A549 (cell line): ENCODE data around the gene NOSIP.

Experiments
- BHLHE40 ChIP-seq: IDR thresholded peaks from 2 replicates; pipeline ENCODE4 v1.6.1; 2012; ENCODE audit warnings: low read depth, low read length, inconsistent platforms
- CHD4 ChIP-seq: fragments of 200-600 bp; sonication (generic); IDR thresholded peaks from 2 replicates; pipeline ENCODE4 v1.6.1; 2016; ENCODE audit warnings: antibody characterized with exemption, mild to moderate bottlenecking, borderline replicate concordance
- CTCF ChIP-seq: fragments of >200 bp; sonication (Bioruptor Twin); formaldehyde crosslinking; IDR thresholded peaks from 3 replicates; pipeline ENCODE4 v1.5.1; 2016
- ELK1 ChIP-seq: fragments of 150-350 bp; IDR thresholded peaks from 2 replicates; pipeline ENCODE4 v1.6.1; 2014; ENCODE audit warnings: low read depth, mild to moderate bottlenecking, low read length
- EP300 ChIP-seq, 2 experiments: fragments of >200 bp; sonication (Bioruptor Twin); formaldehyde crosslinking; IDR thresholded peaks; 2 replicates in 1 of 2; 3 replicates in 1 of 2; pipeline ENCODE4 v1.6.1; 2016 to 2017
- GATA3 ChIP-seq: IDR thresholded peaks from 2 replicates; pipeline ENCODE4 v1.6.1; 2012; ENCODE audit warnings: borderline replicate concordance
- HEYL ChIP-seq: fragments of 250-450 bp; sonication (Bioruptor Pico); IDR thresholded peaks from 2 replicates; pipeline ENCODE4 v1.8.0; 2021; ENCODE audit warnings: mild to moderate bottlenecking, moderate library complexity
- JUN ChIP-seq, 2 experiments: fragments of >200 bp; sonication (Bioruptor Twin); formaldehyde crosslinking; IDR thresholded peaks; 2 replicates in 1 of 2; 3 replicates in 1 of 2; pipeline ENCODE4 v1.6.1; 2016 to 2017
- MYC ChIP-seq: IDR thresholded peaks from 2 replicates; pipeline ENCODE4 v1.6.1; 2012; ENCODE audit warnings: mild to moderate bottlenecking, inconsistent platforms, low read length, improper control_type of control experiment, borderline replicate concordance
- NPAS2 ChIP-seq: fragments of 250-450 bp; sonication (Bioruptor Pico); IDR thresholded peaks from 2 replicates; pipeline ENCODE4 v1.8.0; 2022; ENCODE audit warnings: mild to moderate bottlenecking, moderate library complexity, borderline replicate concordance
- POLR2A ChIP-seq: IDR thresholded peaks from 2 replicates; pipeline ENCODE4 v1.6.1; 2012; ENCODE audit warnings: mild to moderate bottlenecking, low read length
- RFX5 ChIP-seq: fragments of 450-650 bp; IDR thresholded peaks from 2 replicates; pipeline ENCODE4 v1.7.1; 2014; ENCODE audit warnings: antibody characterized with exemption, mild to moderate bottlenecking, moderate library complexity
- ZFP36 ChIP-seq: fragments of 450-650 bp; IDR thresholded peaks from 2 replicates; pipeline ENCODE4 v1.6.1; 2014; ENCODE audit warnings: borderline replicate concordance; ENCODE audit not compliant: partially characterized antibody

- TF ChIP-seq EP300 (IDR thresholded peaks at IDR 0.05) (no peak), POLR2A (no peak), JUN (IDR thresholded peaks at IDR 0.05) (no peak), MYC (no peak), CTCF (no peak), BHLHE40 (no peak), HEYL (CRISPR knock-in tag) (no peak), CHD4 (no peak), ELK1 (no peak), NPAS2 (CRISPR knock-in tag) (no peak), ZFP36 (no peak), GATA3 (no peak), RFX5 (no peak)
These were observed 33.0 kb upstream of the NOSIP start for GRCh38 chr19:49613374-49613773.
